K562 (cell line): ENCODE data around the gene LMNA. TPM values are rescaled to one million over a fixed set of nuclear protein-coding genes. Genes with fewer than 3 reads are reported as not detected.

Source experiments
- EZH2 ChIP-seq: IDR thresholded peaks from 2 replicates; pipeline ENCODE4 v1.6.1; 2012; ENCODE audit warnings: low read depth, mild to moderate bottlenecking, inconsistent platforms, low read length, borderline replicate concordance
- FOXJ2 ChIP-seq: fragments of 200-800 bp; sonication (Bioruptor generic); IDR thresholded peaks from 2 replicates; pipeline ENCODE4 v1.6.1; 2016; ENCODE audit warnings: missing genetic modification characterization, missing compliant biosample characterization
- ILK ChIP-seq: fragments of 450-650 bp; IDR thresholded peaks from 2 replicates; pipeline ENCODE4 v1.6.1; 2016; ENCODE audit warnings: missing genetic modification characterization, low read depth, mild to moderate bottlenecking, missing compliant biosample characterization, moderate library complexity, borderline replicate concordance
- NR2C2 ChIP-seq, 2 experiments: fragments of 200-800 bp in 1 of 2; sonication (Bioruptor generic) in 1 of 2; sonication (generic) in 1 of 2; formaldehyde crosslinking in 1 of 2; IDR thresholded peaks; 2 replicates each; pipeline versions ENCODE4 v1.6.1 to v1.8.0; 2016 to 2022; ENCODE audit warnings: mild to moderate bottlenecking in 1 of 2, missing compliant biosample characterization in 1 of 2, missing genetic modification characterization in 1 of 2, missing genetic modification reagents in 1 of 2
- POLR2G ChIP-seq: fragments of 200-400 bp; formaldehyde crosslinking; IDR thresholded peaks from 2 replicates; pipeline ENCODE4 v1.6.1; 2017; ENCODE audit warnings: low read depth, mild to moderate bottlenecking, antibody characterized with exemption, low read length, moderate library complexity
- ZNF174 ChIP-seq: fragments of 250-450 bp; sonication (Bioruptor Pico); IDR thresholded peaks from 2 replicates; pipeline ENCODE4 v1.4.0; 2020; ENCODE audit warnings: mild to moderate bottlenecking
- ZZZ3 ChIP-seq: fragments of 450-650 bp; IDR thresholded peaks from 2 replicates; pipeline ENCODE4 v1.6.1; 2016; ENCODE audit warnings: antibody characterized with exemption, mild to moderate bottlenecking, moderate library complexity
- polyA plus RNA-seq, 8 experiments: library from polyadenylated mRNA; depleted of rRNA in 4 of 8; stranded (reverse) in 5 of 8; unstranded in 3 of 8; fragments of >200 nt; fragmentation: Nextera tagmentation in 2 of 8; fragmentation: Illumina TruSeq in 1 of 8; extraction: Ambion mirVana in 2 of 8; extraction: Trizol in 1 of 8; gene quantifications; 2 replicates each; pipeline versions ENCODE4 v1.2.1 to v1.2.3, GENCODE V29; 2011 to 2014; ENCODE audit warnings: inconsistent platforms in 1 of 8, missing spikeins in 1 of 8
- total RNA-seq, 7 experiments: library from RNA; depleted of rRNA in 6 of 7; stranded (reverse); fragments of >200 nt in 6 of 7; fragmentation: Illumina TruSeq in 2 of 7; extraction: Trizol in 2 of 7; gene quantifications; 2 replicates each; pipeline versions ENCODE4 v1.2.1 to v1.2.3, GENCODE V29; 2011 to 2021; ENCODE audit warnings: low replicate concordance in 1 of 7
- TF ChIP-seq, protein P1 (sequence below): fragments of 450-650 bp; IDR thresholded peaks from 2 replicates; pipeline ENCODE4 v1.6.1; 2016; ENCODE audit warnings: mild to moderate bottlenecking, moderate library complexity
- TF ChIP-seq, protein P2 (sequence below): sonication (generic); formaldehyde crosslinking; IDR thresholded peaks from 2 replicates; pipeline ENCODE4 v1.8.0; 2022; ENCODE audit warnings: mild to moderate bottlenecking, missing genetic modification reagents

LMNA gene
- total and polyA plus RNA-seq, 9 of the 15 experiments (the other 6 are each of a cell fraction or from before 2014, with no cell fraction given), result 1.00 to 347 (median 88.2) TPM

DNA sequence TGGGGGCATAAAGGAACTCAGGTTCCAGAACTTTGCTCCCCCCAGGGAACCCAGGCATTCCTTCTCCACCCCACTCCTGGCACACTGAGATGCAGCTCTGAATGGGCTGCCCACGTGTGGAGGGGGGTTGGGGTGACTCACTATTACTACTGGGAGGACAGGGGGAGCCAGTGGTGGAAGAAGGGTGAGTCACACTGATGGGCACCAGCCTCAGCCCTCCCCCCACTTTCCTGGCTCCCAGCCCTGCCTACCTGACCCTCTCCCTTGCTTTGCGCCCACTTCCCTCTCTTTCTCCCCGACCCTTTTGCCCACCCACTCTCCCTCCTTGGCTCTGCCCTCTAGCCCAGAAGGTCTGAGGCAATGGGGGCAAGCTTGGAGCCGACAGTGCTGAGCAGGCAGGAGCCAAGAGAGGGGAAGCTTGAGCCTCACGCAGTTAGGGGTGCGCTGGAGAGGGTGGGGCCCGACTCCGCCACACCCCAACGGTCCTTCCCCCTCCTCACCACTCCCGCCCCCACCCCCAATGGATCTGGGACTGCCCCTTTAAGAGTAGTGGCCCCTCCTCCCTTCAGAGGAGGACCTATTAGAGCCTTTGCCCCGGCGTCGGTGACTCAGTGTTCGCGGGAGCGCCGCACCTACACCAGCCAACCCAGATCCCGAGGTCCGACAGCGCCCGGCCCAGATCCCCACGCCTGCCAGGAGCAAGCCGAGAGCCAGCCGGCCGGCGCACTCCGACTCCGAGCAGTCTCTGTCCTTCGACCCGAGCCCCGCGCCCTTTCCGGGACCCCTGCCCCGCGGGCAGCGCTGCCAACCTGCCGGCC is at the start of gene LMNA (continued):
- TF ChIP-seq, protein P1, sequence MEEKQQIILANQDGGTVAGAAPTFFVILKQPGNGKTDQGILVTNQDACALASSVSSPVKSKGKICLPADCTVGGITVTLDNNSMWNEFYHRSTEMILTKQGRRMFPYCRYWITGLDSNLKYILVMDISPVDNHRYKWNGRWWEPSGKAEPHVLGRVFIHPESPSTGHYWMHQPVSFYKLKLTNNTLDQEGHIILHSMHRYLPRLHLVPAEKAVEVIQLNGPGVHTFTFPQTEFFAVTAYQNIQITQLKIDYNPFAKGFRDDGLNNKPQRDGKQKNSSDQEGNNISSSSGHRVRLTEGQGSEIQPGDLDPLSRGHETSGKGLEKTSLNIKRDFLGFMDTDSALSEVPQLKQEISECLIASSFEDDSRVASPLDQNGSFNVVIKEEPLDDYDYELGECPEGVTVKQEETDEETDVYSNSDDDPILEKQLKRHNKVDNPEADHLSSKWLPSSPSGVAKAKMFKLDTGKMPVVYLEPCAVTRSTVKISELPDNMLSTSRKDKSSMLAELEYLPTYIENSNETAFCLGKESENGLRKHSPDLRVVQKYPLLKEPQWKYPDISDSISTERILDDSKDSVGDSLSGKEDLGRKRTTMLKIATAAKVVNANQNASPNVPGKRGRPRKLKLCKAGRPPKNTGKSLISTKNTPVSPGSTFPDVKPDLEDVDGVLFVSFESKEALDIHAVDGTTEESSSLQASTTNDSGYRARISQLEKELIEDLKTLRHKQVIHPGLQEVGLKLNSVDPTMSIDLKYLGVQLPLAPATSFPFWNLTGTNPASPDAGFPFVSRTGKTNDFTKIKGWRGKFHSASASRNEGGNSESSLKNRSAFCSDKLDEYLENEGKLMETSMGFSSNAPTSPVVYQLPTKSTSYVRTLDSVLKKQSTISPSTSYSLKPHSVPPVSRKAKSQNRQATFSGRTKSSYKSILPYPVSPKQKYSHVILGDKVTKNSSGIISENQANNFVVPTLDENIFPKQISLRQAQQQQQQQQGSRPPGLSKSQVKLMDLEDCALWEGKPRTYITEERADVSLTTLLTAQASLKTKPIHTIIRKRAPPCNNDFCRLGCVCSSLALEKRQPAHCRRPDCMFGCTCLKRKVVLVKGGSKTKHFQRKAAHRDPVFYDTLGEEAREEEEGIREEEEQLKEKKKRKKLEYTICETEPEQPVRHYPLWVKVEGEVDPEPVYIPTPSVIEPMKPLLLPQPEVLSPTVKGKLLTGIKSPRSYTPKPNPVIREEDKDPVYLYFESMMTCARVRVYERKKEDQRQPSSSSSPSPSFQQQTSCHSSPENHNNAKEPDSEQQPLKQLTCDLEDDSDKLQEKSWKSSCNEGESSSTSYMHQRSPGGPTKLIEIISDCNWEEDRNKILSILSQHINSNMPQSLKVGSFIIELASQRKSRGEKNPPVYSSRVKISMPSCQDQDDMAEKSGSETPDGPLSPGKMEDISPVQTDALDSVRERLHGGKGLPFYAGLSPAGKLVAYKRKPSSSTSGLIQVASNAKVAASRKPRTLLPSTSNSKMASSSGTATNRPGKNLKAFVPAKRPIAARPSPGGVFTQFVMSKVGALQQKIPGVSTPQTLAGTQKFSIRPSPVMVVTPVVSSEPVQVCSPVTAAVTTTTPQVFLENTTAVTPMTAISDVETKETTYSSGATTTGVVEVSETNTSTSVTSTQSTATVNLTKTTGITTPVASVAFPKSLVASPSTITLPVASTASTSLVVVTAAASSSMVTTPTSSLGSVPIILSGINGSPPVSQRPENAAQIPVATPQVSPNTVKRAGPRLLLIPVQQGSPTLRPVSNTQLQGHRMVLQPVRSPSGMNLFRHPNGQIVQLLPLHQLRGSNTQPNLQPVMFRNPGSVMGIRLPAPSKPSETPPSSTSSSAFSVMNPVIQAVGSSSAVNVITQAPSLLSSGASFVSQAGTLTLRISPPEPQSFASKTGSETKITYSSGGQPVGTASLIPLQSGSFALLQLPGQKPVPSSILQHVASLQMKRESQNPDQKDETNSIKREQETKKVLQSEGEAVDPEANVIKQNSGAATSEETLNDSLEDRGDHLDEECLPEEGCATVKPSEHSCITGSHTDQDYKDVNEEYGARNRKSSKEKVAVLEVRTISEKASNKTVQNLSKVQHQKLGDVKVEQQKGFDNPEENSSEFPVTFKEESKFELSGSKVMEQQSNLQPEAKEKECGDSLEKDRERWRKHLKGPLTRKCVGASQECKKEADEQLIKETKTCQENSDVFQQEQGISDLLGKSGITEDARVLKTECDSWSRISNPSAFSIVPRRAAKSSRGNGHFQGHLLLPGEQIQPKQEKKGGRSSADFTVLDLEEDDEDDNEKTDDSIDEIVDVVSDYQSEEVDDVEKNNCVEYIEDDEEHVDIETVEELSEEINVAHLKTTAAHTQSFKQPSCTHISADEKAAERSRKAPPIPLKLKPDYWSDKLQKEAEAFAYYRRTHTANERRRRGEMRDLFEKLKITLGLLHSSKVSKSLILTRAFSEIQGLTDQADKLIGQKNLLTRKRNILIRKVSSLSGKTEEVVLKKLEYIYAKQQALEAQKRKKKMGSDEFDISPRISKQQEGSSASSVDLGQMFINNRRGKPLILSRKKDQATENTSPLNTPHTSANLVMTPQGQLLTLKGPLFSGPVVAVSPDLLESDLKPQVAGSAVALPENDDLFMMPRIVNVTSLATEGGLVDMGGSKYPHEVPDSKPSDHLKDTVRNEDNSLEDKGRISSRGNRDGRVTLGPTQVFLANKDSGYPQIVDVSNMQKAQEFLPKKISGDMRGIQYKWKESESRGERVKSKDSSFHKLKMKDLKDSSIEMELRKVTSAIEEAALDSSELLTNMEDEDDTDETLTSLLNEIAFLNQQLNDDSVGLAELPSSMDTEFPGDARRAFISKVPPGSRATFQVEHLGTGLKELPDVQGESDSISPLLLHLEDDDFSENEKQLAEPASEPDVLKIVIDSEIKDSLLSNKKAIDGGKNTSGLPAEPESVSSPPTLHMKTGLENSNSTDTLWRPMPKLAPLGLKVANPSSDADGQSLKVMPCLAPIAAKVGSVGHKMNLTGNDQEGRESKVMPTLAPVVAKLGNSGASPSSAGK, result no peak
- TF ChIP-seq, protein P2, sequence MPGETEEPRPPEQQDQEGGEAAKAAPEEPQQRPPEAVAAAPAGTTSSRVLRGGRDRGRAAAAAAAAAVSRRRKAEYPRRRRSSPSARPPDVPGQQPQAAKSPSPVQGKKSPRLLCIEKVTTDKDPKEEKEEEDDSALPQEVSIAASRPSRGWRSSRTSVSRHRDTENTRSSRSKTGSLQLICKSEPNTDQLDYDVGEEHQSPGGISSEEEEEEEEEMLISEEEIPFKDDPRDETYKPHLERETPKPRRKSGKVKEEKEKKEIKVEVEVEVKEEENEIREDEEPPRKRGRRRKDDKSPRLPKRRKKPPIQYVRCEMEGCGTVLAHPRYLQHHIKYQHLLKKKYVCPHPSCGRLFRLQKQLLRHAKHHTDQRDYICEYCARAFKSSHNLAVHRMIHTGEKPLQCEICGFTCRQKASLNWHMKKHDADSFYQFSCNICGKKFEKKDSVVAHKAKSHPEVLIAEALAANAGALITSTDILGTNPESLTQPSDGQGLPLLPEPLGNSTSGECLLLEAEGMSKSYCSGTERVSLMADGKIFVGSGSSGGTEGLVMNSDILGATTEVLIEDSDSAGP (CRISPR knock-in tag), result peak; percentile 97
- TF ChIP-seq ILK, result no peak
- no peak for TF ChIP-seq NR2C2 (CRISPR knock-in tag; IDR thresholded peaks at IDR 0.05)
- no peak; the same call in 1 of the 2 replicates for TF ChIP-seq NR2C2 (tag; IDR thresholded peaks at IDR 0.05)
- TF ChIP-seq ZNF174 (CRISPR knock-in tag), result no peak
- no peak for TF ChIP-seq ZZZ3
- peak; percentile 96 for TF ChIP-seq POLR2G
- no peak for TF ChIP-seq EZH2
- no peak for TF ChIP-seq FOXJ2 (tag)
